HG02884 (cell line): Measurements from ENCODE around the gene DVL2.
A peak's percentile ranks its signal among the peaks of the same experiment; 100 is the strongest.

Experiments
- ATAC-seq: cut with Tn5 transposase; IDR thresholded peaks from one replicate; pipeline ENCODE4 v1.9.1; 2021; ENCODE audit warnings: mild to moderate bottlenecking, moderate library complexity; ENCODE audit not compliant: unreplicated experiment

The DVL2 gene

DNA sequence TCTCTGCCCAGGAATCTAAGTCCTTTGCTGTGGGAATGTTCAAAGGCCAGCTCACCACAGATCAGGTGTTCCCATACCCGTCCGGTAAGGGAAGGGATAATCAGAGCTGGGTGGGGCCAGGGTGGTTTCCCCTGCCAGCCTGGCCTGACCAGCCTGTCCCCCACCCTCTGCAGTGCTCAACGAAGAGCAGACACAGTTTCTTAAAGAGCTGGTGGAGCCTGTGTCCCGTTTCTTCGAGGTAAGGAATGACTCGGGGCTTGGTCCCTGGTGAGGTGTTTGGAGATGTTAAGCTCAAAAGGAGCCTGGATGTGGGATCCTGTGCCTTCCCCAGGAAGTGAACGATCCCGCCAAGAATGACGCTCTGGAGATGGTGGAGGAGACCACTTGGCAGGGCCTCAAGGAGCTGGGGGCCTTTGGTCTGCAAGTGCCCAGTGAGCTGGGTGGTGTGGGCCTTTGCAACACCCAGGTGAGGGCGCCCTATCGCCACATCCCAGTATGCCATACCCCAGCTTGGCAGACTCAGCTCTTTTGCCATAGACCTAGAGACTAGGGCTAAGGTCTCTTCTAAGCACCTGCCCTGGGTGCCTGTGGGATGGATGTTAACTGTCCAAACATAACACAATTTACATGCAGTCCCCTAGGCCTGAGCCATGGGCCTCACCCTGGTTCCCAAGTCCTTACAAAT lies 13.6 kb downstream of the DVL2 start:
- ATAC-seq: no peak

DNA sequence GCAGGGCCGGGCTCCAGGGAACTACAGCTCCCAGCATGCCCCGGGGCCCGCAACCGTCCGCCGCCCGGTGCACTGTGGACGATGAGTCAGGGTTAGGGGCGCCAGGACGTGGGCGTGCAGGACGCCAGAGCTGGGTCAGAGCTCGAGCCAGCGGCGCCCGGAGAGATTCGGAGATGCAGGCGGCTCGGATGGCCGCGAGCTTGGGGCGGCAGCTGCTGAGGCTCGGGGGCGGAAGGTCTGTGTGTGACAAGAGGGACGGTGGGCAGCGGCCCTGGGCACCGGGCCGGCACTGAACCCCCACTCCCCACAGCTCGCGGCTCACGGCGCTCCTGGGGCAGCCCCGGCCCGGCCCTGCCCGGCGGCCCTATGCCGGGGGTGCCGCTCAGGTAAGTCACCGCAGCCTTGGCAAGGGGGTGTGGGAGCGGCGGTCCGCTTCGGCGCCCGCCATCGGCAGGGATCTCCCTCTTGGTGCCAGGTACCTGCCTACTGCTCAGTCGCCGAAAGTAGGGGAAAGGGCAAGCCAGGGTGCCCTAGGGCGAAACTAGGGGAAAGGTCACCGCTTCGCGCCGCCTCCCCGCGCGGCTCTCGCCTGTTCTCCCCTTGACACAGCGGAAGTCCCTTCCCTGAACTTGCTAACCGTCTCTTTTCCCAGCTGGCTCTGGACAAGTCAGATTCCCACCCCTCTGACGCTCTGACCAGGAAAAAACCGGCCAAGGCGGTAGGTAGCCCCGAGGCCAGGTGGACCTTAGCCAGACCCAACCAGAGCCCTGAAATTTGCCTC lies 14.3 kb downstream of the DVL2 start, which contains the start of the genes ACADVL and DLG4:
TSS of gene ACADVL (plus strand) at position 127 of the 781 bp plus-strand sequence. CDS start at position 174, 47 bp downstream.
TSS of gene DLG4 (minus strand) at position 25 of the 781 bp plus-strand sequence.
- peak; percentile 48 for ATAC-seq

DNA sequence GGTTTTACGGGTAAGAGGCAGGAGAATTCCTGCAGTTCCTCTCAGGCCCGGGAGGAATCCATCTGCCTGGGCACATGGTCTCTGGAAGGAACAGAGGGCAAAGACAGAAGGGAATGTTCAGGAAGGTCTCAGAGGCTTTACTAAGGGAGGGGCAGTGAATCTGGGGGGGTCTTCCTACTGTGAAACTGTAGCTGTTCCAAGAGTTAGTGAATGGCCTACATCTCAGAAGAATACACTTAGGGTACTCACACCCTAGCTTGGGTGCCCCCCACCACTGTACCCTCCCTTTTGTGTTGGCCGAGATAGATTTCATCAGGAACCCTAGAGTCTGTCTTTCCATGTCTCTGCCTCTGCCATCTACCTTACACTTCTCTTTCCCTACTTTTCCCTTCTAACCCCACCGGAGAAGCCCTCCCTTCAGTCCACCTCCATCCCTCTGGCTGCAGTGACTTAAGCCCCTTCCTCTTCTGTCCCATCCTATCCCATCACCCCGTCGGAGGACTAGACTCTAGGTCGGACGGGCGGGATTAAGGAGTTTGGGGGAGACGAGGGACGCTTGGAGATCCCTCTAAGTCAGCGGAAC lies 15.0 kb downstream of the DVL2 start:
- ATAC-seq: no peak

DNA sequence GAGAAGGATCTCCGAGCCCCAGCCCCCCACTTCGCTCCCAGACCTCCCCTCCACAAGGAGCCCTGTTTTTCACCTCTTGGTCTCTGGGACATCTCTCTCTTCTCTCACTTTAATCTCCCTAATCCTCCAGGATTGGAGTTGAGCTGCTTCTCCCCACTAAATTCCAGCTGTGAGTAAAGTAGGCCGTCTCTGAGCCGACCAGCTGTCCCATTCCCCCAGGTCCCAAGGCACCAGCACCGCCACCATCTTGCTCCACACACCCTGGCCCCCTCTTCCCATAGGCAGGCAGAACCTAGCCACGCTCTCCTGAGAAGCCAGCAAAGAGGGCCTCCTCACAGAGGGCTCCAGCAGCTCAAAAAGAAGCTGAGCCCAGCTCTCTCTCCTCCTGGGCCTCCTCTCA lies 15.6 kb downstream of the DVL2 start:
- ATAC-seq: no peak

DNA sequence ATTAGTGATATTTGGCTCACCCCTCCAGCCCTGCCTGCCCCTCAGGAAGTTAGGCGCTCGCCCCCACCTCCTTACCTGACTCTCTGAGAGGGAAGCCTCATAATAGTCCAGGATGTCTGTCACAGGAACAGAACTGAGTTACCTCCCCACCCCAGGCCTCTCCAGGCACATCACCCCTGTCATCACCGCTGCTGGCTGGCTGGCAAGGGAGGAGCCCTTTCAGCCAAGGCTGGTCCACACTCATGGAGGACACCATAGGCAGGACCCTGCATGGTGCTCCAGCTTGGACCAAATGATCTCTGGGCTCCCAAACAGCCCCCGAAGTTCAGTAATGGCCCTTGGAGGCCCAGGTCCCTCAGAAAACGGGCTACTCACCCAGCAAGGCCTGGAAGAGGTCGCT lies 16.2 kb downstream of the DVL2 start:
- no peak for ATAC-seq

DNA sequence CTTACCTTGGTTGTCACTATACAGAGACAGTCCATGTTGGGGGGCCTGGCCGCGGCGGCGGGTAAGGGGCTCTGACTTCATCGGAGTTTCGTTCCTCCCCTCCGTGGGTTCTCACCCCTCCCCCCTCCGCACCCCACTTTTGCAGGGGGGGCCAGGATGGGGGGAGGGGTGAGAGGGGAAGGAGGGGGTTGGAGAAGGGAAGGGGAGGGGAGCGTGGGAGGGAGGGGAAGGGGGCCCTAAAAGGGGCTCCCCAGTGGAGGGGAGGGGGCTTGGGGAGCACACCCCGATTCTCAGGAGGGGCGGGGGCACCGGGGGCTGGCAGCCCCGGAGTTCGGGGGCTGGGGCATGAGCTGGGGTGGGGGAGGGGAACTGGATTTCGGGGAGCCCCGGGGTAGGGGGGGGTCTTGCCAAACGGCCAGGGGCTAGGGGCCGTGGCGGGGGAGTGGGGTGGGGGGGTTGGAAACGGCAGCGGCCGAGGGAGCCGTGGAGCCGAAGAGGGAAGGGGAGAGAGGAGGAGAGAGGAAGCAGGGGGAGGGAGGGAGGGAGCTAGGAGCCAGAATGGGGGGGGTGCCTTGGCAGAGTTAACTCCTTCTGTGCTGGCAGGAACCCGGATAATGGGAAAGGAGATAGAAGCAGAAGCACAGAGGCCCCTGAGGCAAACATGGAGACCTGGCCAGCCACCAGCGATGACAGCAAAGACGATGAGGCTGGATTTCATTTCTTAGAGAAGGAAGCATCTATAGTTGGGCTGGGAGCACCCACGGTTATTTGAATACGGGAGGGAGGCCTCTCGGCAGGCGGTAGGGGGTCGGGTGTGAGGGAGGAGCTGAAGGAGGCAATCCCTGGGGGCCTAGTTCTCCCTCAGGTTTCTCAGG lies 17.0 kb downstream of the DVL2 start:
- ATAC-seq: no peak

DNA sequence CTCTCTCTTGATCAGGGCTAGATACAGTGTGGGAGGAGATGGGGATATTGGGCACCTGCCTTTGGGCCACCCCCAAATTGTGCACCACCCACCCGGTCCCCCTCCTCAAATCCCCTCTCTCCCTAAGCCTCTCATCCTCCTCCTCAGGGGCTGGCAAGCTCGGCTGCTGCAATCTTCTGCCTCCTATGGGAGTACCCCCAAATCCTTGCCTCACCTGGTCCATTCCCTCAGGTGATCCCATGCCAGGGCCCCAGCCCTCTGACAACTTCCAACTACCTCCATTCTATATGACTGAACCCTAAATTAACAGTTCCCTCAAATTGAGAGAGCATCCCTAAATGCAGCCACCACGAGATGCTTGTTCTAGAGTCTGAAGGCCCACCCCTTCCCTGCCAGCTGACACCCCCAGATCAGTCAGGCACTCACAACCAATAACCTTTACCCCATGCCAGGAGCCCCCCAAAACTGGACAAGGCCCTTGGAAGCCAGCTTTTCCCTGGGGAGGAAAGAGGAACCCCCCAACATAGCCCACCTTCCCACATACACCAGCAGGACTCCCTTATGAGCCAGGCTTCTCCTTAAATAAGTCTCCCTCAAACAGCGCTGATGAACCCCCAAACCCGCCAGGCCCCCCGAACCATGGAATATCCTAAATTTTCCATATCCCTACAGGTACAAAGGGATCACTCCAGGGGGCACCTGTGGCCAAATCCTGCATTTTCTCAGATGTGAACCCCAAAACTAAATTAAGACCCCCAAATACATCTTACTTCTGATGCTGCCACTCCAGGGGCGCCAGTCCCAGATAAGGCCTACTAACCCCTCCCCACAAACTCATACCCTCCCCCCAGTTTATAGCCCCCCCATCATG lies 17.8 kb downstream of the DVL2 start:
- ATAC-seq: no peak

DNA sequence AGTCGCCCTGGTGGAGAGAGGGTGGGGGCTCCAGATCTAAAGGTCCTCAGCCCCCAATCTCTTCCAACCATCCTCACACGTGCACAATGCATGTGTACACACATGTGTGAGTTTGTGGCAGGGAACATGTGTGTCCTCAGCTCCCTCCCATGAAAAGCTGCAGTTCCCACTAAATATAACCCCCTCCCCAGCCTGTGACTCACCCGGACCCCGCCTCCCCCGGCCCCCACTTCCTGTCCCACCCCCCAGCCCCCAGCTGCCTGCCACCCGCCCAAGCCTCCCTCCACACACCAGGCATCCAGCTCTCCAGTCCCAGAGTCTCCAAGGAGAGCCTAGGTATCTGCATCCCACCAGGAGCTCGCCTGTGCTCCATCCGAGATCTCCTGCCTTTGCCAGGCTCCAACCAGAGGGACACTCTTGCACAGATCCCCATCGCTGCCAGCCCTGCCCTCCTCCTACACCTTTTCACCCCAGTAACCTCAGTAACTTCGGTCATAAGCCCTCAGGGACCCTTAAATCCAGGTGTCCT lies 18.6 kb downstream of the DVL2 start:
- no peak for ATAC-seq

DNA sequence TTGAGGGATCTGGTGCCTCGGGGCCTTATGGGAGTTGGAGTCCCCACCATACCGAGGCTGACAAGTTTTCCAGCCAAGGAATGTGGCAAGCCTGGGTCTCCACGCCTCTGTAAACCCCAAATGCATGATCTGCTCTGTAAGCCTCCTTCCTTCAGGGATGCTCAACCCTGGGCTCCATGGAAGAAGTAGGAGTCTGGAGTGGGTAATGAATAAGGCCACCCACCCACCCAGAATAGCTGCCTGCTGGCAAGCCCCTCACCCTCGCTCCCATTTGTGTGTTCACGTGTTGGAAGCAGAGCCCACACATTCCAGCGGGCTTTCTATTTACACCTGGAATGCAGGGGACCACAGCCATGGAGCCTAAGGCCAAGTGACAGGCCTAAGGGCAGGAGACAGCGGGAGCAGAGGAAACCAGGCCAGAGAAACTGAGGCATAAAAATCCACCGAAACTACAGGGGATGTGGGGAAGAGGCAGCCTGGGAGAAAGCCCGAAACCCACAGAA lies 19.1 kb downstream of the DVL2 start:
- no peak for ATAC-seq

DNA sequence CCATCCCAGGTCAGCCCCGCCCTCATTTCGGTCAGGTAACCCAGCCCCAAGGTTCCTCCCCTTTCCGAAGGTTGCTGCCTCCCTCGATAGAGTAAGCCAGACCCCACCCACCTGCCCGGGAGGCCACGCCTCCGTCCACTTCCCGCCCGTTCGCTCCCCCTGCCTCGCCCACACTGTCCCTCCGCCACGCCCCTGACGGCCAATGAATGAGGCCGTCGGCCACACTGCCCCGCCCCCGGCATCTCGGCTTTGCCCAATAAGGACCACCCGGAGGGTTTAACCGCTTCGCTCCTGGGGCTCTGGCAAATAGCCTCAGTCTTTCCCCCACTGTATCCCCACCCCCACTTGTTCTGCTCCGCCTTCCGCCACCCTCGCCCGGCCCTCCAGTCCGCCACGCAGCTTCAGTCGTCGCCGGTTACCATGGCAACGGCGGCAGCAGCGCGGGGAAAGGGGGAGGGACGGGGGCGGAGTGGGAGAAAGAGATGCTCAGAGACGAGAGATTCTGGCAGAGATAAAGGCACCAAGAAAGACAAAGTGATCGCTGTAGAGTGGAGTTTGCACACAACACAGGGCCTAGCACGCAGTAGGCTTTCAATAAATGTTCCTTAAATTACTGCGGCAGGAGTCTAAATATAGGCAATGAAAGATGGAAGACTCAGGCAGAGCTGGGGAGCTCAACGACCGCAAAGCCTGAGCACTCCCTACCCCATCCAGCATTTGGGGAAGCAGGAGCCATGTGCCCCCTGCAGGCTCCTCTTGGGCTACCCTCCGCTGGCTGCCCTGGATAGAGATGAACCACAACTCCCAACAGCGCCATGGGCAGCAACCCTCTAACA lies 19.8 kb downstream of the DVL2 start:
- peak; percentile 68 for ATAC-seq

DNA sequence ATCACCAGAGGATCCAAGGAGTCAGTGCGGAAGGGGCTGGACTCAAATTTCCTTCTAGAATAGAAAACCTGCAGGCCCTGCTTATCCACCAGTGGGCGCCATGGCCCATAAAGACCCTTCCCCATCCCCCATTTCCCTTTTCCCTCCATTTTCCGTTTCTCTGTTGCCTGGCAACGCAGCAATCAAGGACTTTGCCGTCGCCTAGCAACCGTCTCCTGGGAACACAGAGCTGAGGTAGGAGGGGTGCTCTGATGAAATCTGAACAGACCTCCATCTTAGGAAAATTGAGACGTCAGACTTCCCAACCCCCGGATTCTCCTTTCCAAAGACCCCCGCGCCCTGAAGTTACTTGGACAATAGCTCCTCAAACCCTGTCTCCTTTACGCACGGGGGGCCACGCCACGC lies 20.4 kb downstream of the DVL2 start:
- no peak for ATAC-seq

DNA sequence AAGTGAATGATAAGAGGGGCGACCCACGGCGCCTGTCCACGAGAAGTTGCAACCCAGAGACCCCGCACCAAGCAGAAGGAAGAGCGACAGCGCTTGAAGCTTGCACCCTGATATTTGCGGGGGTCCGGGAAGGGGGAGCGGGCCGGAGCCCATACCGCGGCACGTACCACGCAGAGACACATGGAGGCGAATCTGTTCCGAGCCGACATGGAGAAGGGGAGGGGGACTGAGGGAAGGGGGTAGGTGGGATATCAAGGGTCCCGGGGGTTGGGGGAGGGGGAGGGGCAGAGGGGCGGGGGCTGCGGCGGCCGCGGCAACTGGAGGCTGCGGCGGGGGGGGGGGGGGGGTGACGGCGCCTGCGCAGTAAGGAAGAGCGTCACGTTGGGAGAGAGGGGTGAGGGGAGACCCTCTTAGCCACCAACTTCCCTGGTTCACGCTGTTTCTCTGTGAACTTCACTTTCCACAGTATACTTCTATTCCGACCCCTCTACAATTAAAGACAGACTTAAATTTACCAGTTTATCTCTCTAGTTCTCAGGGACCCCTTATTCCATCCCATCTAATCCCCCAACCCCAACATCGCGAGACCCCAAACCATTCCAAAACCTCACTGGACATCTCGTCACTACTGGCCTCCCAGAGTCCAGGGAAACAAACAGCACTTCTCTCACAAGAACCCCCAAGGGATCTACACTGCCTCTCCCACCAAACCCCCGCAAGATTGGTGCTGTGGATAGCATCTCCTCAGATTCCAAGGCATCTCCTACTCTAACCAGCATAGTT lies 22.6 kb downstream of the DVL2 start:
- ATAC-seq: no peak

DNA sequence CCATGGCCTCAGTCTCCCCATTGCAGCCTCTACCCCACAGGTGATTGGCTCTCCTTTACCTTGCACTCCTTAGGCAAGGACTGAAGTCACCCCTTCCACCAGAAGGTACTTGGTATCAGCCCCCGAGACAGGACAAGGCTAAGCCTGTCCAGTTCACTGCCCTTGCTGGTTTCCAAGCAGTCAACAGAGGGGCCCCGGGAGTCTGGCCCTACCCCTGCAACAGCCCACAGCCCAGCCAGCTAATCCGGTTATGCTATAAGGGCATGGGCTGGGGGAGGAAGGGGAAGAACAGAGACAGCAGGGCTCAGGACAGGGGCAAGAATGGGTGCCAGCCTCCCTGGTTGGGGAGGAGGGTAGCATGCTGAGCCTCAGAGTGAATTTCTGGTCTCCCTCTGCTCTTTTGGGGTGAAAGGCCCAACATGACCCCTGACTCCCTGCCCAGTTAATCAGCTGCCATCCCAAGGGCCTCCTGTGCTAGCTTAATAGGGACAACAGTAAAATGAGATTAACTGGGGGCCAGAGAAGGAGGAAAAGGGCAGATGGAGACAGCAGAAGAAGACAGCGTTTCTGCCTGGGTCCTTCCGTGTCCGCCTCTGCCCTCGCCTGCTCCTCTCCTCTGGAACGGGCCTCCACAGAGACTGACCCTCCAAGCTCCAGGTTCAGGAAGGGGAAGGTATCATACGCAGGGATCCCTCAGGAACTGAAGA lies 25.4 kb downstream of the DVL2 start:
- ATAC-seq: no peak

DNA sequence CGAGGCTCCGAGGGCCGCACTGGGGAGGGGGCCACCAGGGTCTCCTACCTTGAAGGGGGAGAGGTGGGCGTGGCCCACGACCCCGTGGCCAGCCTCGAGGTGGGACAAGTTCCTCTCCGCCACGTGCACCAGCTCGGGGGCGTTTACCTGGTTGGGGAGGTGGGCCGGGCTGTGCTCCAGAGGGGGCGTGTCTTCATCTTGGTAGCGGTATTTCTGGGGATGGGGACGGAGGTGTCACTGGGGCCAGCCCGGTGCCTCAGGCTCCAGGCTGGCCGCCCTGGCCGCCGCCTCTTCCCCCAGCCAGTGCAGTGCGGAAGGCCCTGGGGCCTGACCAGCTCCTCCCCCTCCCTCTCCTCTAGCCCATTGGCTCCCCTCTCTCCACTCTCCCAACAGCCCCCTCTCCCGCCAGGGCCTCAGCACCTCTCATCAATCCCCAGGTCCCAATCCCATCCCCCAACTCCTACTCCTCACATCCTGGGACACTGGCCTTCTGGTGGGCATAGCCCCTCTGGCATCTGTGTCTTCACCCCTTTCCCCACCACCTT lies 26.2 kb downstream of the DVL2 start:
- no peak for ATAC-seq

DNA sequence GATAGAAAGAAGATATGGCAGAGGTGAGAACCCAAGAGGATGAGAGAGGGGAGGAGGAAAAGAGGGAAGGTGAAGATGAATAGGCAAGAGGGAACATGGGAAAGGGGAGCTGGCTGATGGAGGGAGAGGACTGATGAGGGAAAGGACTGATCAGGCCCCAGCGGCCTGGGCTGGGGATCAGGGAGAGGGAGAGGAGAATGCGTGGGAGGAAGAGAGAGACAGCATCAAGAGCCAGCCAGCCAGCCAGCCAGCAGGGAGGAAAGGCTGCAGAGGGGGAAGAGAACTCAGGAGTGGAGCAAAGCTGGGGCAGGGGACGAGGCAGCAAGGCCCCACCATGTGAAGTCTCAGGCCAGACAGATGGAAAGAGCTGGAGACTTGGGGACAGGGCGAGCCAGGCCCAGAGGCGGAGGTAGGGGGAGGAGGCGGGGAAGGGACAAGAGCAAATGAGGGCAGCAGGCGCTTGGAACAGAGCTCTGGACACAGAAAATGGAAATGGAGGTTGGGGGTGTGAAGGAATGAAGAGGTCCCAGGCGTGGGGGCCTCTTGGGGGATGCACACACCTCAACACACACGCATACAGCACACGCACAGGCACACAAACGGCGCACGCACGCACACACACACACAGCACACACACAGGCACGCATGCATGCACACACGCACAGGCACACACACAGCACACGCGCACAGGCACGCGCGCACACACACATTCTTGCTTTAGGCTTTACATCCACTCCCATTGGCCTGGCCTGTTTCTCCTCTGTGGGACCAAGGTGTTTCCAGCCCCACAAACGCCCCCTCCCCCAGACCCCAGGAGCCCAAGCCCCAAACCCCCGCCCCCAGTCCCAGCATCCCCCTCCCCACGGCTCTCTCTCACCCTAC lies 27.0 kb downstream of the DVL2 start:
- ATAC-seq: no peak

DNA sequence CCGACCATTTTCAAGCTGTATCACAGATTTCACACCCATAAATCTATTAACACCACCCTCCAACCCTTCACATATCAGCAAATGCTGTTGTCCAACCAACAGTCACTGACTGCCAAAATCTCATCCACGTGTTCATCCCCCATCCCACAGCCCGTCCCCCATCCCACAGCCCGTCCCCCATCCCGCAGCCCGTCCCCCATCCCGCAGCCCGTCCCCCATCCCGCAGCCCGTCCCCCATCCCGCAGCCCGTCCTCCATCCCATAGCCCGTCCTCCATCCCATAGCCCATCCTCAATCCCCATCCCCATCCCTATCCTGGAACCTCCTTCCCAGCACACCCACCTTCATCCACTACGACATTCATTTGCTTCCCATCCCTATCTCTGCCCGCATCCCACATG lies 28.8 kb downstream of the DVL2 start:
- ATAC-seq: no peak
